GM21717 (cell line): ENCODE measurements around the gene IMMP2L.
A peak's percentile ranks its signal among the peaks of the same experiment; 100 is the strongest.

Experiments
- ATAC-seq: cut with Tn5 transposase; IDR thresholded peaks from one replicate; pipeline ENCODE4 v1.9.1; 2021; ENCODE audit warnings: mild to moderate bottlenecking, moderate library complexity; ENCODE audit not compliant: unreplicated experiment

Gene IMMP2L

GRCh38 chr7:111407258-111407657 is 155.0 kb downstream of the IMMP2L start:
- ATAC-seq = no peak

- no peak for ATAC-seq
These were observed 156.7 kb downstream of the IMMP2L start for GRCh38 chr7:111405621-111406020.

- no peak for ATAC-seq
These were observed 160.8 kb downstream of the IMMP2L start for GRCh38 chr7:111401516-111401915.

- ATAC-seq = no peak
These were observed 162.2 kb downstream of the IMMP2L start for GRCh38 chr7:111400088-111400487.

- no peak for ATAC-seq
These were observed 167.4 kb downstream of the IMMP2L start for GRCh38 chr7:111394891-111395290.

GRCh38 chr7:111393011-111393754 is 169.1 kb downstream of the IMMP2L start:
- no peak for ATAC-seq

GRCh38 chr7:111392294-111392693 is 170.0 kb downstream of the IMMP2L start:
- no peak for ATAC-seq

- ATAC-seq = no peak
These were observed 172.3 kb downstream of the IMMP2L start for GRCh38 chr7:111390000-111390399.

GRCh38 chr7:111388912-111389311 is 173.4 kb downstream of the IMMP2L start:
- ATAC-seq = peak; percentile 91

GRCh38 chr7:111388016-111388415 is 174.3 kb downstream of the IMMP2L start:
- no peak for ATAC-seq

- no peak for ATAC-seq
These were observed 178.0 kb downstream of the IMMP2L start for GRCh38 chr7:111384065-111384891.

- no peak for ATAC-seq
These were observed 179.2 kb downstream of the IMMP2L start for GRCh38 chr7:111383133-111383532.

- no peak for ATAC-seq
These were observed 180.7 kb downstream of the IMMP2L start for GRCh38 chr7:111381590-111381989.

GRCh38 chr7:111380945-111381344 is 181.3 kb downstream of the IMMP2L start:
- no peak for ATAC-seq

- ATAC-seq = no peak
These were observed 188.3 kb downstream of the IMMP2L start for GRCh38 chr7:111374027-111374426.

GRCh38 chr7:111371437-111371836 is 190.9 kb downstream of the IMMP2L start:
- ATAC-seq = no peak

- ATAC-seq = no peak
These were observed 192.3 kb downstream of the IMMP2L start for GRCh38 chr7:111370002-111370401.

GRCh38 chr7:111368381-111369065 is 193.8 kb downstream of the IMMP2L start:
- ATAC-seq = no peak

- ATAC-seq = no peak
These were observed 197.9 kb downstream of the IMMP2L start for GRCh38 chr7:111364413-111364812.

GRCh38 chr7:111363099-111363498 is 199.2 kb downstream of the IMMP2L start:
- ATAC-seq = no peak

- ATAC-seq = no peak
These were observed 199.7 kb downstream of the IMMP2L start for GRCh38 chr7:111362506-111363054.
